Cerebellar nuclear complex (tissue), 1 donor: ENCODE results near the gene COQ9.

Experiments used
- DNase-seq, 2 experiments: peaks; one replicate each; lab custom pipeline; 2025; lab: John Stamatoyannopoulos, UW

The COQ9 gene

GRCh38 chr16:57471852-57472664 is 24.8 kb downstream of the COQ9 start:
- no peak for DNase-seq

DNA sequence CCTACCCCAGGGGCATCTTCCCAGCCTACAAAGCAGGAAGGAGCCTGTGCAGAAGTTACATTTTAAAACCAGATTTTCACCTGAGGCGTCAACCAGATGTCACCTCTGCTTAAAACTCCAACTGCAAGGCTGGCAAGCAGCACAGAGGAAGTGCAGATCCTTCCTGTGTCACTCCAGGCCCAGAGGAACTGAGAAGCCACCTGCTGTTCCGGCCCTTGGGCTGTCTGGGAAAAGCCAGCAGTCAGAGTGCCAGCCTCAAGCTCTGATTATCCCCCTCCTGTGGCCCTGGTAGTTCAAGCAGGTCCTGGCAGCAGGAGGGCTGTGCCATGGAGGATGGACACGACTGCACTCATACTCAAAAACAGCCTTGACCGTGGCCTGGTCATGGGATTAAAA is 25.4 kb downstream of the COQ9 start:
- DNase-seq, result no peak

GRCh38 chr16:57473176-57473840 is 26.0 kb downstream of the COQ9 start:
- no peak for DNase-seq

- DNase-seq, result no peak
Measured at GRCh38 chr16:57473906-57474305, 26.6 kb downstream of the COQ9 start.

GRCh38 chr16:57474671-57475661 is 27.7 kb downstream of the COQ9 start:
- DNase-seq, result no peak

DNA sequence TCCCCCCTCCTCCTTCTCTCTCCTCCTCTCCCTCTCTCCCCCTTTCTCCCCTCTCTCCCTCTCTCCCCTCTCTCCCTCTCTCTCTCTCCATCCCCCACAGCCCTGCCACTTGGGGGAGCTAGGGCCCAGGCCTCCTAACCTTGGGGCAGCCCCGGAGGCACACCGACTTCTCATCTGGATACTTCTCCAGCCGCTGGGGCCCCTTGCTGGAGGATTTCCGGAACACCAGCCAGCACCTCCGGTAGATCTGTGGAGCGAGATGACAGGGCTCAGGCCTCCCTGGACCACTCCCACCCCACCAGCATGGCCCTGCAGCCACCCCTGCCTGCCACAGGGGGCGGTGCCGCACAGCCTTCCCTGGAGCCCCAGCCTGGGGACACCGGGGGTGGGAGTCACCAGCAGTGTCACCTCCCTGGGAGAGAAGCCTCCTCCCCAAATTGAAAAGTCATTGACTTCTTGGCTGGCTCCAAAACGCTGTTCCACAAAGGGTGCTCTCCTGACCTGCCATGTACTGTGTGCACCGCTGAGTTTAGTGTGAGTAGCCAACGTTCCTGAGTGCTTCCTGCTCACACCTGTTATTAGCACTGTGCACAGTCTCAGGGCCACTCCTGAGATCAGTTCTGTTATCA is 28.5 kb downstream of the COQ9 start:
- DNase-seq, result no peak

DNA sequence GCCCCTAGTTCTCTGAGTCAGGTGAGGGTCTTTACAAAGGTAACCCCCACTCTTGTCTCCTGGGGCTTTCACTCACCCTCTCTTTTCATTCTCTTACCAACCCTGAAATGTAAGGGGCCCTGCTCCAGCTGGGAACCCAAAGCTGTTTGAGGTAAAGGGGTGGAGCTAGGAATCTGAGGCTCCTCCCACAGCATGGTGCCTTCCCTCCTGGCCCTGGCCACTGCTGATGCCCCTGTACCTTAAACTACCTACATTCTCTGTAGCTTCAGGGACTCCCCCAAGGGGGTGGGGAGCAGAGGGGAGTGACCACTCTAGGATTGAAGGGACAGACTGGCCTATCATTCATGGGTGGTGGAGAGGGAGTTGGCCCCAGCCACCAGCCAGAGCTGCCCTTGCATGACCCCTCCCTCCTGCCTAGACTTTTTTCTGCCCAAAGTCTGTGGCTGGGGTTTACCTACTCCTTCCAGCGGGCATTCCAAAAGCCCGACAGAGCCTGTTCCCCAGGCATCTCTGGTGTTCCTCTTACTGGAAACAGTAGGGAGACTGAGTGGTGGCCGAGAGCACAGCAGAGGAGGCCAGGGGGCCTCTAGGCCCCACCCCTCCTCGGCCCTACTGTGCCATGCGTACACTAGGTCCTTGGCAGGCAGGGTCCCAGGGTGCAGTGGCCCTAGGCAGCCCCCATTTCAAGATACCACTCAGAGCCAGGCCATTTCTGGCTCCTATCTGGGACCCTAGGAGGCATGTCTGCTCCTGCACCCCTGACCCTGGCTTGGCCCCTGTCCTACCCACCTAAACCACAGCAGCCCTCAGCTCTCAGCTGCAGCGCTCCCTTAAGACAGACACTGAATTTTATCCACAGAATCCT is 29.5 kb downstream of the COQ9 start:
- no peak for DNase-seq

GRCh38 chr16:57477531-57478202 is 30.4 kb downstream of the COQ9 start:
- DNase-seq, result no peak

DNA sequence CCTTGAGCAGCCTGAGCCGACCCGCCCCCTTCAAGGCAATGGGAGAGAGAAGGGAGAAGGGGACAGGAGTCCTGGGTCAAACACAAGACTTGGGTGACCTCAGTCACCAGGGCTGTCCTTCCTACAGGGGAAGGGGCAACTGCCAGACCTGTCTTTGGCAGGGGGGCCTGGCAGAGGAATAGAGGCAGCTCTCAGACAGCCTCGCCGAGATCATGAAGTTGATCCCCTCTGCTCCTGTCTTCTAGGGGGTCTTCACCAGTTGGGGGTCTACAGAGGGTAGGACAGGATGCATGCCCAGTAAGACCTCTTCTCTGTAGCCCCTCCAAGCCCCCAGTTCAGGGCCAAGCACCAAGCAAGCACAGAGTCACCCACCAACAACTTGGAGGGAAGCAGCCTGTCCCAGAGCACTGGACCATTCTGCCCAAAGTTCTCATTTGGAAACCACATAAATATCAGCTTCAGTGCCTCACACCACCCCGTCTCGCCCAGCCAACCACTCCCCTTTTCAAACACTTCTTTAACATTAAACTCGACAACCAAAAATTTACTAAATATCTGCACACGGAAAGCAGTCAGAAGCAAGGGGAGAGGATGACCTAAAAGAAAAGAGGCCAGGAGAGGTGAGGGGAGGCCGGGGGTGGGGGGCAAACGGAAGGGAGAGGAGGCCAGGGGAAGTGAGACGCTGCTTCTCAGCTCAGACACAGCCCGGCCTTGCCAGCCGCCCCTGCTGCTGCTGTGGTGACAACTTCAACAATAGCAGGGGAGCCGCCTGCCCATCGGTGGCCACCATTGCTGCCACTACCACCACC is 31.3 kb downstream of the COQ9 start:
- DNase-seq, result no peak

- DNase-seq, result no peak
Measured at GRCh38 chr16:57479205-57479975, 32.1 kb downstream of the COQ9 start.

- DNase-seq, result no peak
Measured at GRCh38 chr16:57479976-57480753, 32.9 kb downstream of the COQ9 start.

DNA sequence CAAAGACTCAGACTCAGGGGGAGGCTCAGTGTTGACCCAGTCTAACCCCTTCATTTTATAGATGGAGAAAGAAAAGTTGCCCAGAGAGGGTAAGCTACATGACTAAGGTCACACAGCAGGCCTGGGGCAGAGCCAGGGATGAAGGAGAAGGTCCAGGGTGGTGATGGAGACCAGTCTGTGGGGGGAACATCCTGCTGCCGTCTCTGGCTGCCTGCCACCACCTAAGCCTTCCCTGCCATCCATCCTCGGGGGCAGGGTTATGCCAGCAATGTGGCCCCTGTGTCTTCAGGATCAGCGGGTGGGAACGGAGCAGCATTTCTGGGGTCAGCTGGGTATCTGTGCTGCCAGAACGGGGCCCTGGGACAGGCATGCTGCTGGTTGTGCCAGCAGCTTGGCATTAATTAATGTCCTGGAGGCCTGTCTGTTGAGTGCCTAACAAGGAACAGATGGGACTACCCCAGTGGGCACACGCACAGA is 33.5 kb downstream of the COQ9 start:
- DNase-seq, result peak in 1 of 2 experiments; percentile 23

GRCh38 chr16:57481421-57481820 is 34.1 kb downstream of the COQ9 start:
- DNase-seq, result no peak

GRCh38 chr16:57482845-57483545 is 35.7 kb downstream of the COQ9 start:
- no peak for DNase-seq

GRCh38 chr16:57483725-57484514 is 36.6 kb downstream of the COQ9 start:
- DNase-seq, result peak; percentile 28 to 73

DNA sequence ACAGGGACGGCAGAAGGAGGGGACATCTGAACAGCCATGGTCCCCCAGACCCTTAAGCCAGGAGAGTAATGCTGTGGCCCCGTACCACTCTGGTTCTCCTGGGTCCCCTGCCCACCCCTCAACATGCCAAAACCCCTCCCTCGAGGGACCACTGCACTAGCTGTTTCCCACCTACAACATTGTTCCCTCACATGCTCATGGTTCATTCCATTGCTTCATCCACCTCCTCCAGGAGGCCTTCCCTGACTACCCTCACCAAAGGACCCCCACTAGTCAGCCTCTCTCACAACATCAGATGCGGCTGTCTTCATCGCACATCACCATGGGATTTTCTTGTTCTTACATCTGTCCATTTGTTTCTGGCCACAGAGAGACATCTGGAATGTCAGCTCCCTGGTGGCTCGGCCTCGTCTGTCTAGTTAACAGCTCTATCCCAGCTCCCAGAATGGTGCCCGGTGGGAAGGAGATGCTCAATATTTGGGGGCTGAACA is 37.3 kb downstream of the COQ9 start:
- DNase-seq, result no peak
